WERI-Rb-1 (cell line): ENCODE measurements around the gene RNF19B.

Experiments used
- DNase-seq: peaks from one replicate; pipeline ENCODE4 v3.0.0-alpha.2; 2020
- H3K27ac ChIP-seq: fragments of 250-450 bp; sonication (Bioruptor Pico); 2 replicates; pipeline ENCODE4 v1.5.1; 2020; ENCODE audit warnings: mild to moderate bottlenecking, moderate library complexity
- H3K27me3 ChIP-seq: fragments of 250-450 bp; sonication (Bioruptor Pico); 2 replicates; pipeline ENCODE4 v1.5.1; 2021; ENCODE audit warnings: mild to moderate bottlenecking, low read depth, moderate library complexity; ENCODE audit not compliant: insufficient read depth, severe bottlenecking
- H3K36me3 ChIP-seq: fragments of 250-450 bp; sonication (Bioruptor Pico); 2 replicates; pipeline ENCODE4 v1.5.1; 2020; ENCODE audit warnings: mild to moderate bottlenecking, moderate library complexity
- H3K4me3 ChIP-seq: 2 replicates; pipeline ENCODE4 v1.5.1; 2011; ENCODE audit warnings: low read depth, mild to moderate bottlenecking, control low read depth, low read length
- H3K9me3 ChIP-seq: fragments of 250-450 bp; sonication (Bioruptor Pico); 2 replicates; pipeline ENCODE4 v1.5.1; 2021; ENCODE audit warnings: mild to moderate bottlenecking, moderate library complexity; ENCODE audit not compliant: severe bottlenecking
- CTCF ChIP-seq: IDR thresholded peaks from 2 replicates; pipeline ENCODE4 v1.5.1; 2011; ENCODE audit warnings: low read depth, mild to moderate bottlenecking, control low read depth, inconsistent platforms, low read length

The RNF19B gene

GRCh38 chr1:33003657-33004056, 39.0 kb upstream of the RNF19B start:
- Histone ChIP-seq H3K36me3 (peaks cover 9% of the 10 kb centered on the region), H3K27ac (no peak overlapping the region), H3K4me3 (no peak overlapping the region), H3K27me3 (no peaks in the 10 kb centered on the region), H3K9me3 (no peaks in the 10 kb centered on the region)
- no peak for TF ChIP-seq CTCF
- DNase-seq = no peak

- no peak overlapping the region for H3K4me3 ChIP-seq
- no peaks in the 10 kb centered on the region for H3K36me3 ChIP-seq
- H3K27me3 ChIP-seq = no peaks in the 10 kb centered on the region
- no peak overlapping the region for H3K27ac ChIP-seq
- TF ChIP-seq CTCF = no peak
- no peak for DNase-seq
- no peaks in the 10 kb centered on the region for H3K9me3 ChIP-seq
These were observed 37.4 kb upstream of the RNF19B start for GRCh38 chr1:33002006-33002405.

GRCh38 chr1:33001282-33001681, 36.7 kb upstream of the RNF19B start:
- no peaks in the 10 kb centered on the region for H3K36me3 ChIP-seq
- H3K27me3 ChIP-seq = no peaks in the 10 kb centered on the region
- DNase-seq = no peak
- no peaks in the 10 kb centered on the region for H3K9me3 ChIP-seq
- TF ChIP-seq CTCF = peak; percentile 53
- no peak overlapping the region for H3K4me3 ChIP-seq
- H3K27ac ChIP-seq = no peak overlapping the region

GRCh38 chr1:33000427-33001026, 35.9 kb upstream of the RNF19B start:
- Histone ChIP-seq H3K4me3 (no peak overlapping the region), H3K27me3 (no peaks in the 10 kb centered on the region), H3K9me3 (no peaks in the 10 kb centered on the region), H3K27ac (no peak overlapping the region; the same call in 1 of the 2 replicates), H3K36me3 (no peaks in the 10 kb centered on the region)
- TF ChIP-seq CTCF = no peak
- no peak for DNase-seq

- Histone ChIP-seq H3K9me3 (no peaks in the 10 kb centered on the region), H3K4me3 (no peak overlapping the region), H3K27ac (no peak overlapping the region), H3K27me3 (no peaks in the 10 kb centered on the region), H3K36me3 (no peaks in the 10 kb centered on the region)
- no peak for DNase-seq
- no peak for TF ChIP-seq CTCF
These were observed 34.4 kb upstream of the RNF19B start for GRCh38 chr1:32998997-32999396.

- no peak overlapping the region for H3K27ac ChIP-seq
- H3K4me3 ChIP-seq = no peak overlapping the region
These were observed 33.5 kb upstream of the RNF19B start for GRCh38 chr1:32998064-32998463.

More at GRCh38 chr1:32998064-32998463, 33.5 kb upstream of the RNF19B start:
- TF ChIP-seq CTCF = no peak
- no peaks in the 10 kb centered on the region for H3K36me3 ChIP-seq
- H3K27me3 ChIP-seq = no peaks in the 10 kb centered on the region
- H3K9me3 ChIP-seq = no peaks in the 10 kb centered on the region
- DNase-seq = no peak
